Islet of Langerhans (tissue), 1 donor: ENCODE data around the gene COG6.

ENCODE experiments used
- FAIRE-seq: peaks from one replicate; lab custom pipeline; 2011; peaks lifted over from hg19 to GRCh38; lab: Jason Lieb, UNC

COG6 gene

GRCh38 chr13:39682310-39682709, 26.8 kb downstream of the COG6 start:
- peak; percentile 27 for FAIRE-seq

GRCh38 chr13:39682788-39683187, 27.3 kb downstream of the COG6 start:
- FAIRE-seq = no peak

DNA sequence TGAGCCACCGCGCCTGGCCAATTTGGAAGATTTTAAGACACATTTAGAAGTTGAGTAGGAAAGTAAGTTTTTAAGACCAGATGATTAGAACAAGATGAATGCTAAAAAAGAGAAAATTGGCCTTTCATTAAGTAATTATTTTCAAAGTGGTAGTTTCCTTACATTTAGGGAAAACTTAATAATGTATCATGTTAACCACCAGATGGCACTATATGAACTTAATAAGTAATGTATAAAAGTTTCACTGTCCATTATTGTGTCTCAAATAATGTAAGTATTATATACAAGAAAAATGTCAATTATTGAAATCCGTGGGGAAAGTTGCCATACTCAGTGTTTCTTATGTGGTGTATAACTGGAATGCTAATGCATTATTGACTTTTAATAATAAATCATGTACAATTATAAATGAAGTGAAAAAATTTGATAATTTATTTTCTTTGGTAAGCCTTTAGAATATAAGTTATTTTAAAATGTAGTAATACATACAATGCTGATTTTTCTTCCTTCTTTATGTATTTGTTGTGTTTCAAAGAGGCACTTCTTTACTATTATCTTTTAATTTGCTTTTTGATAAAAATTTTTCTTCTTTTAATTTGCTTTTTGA, 29.2 kb downstream of the COG6 start:
- FAIRE-seq = peak; percentile 94

DNA sequence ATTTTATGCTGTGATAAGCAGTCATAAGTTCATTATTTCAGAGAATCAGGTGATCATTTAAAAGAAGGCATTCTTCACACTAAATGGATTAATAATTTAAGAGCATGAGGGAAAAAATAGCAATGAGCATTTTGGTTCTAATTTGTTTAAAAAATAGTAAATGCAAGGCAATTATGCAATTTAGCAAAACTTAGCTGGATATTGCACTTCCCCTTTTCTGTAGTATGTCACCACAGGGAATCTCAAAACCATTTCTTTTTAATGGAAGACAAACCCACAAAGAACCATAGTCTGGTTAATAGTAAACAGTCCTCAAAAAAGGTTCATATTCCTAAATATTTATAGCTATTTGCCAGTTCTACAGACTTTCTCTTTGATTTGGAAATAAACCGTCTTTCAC, 30.2 kb downstream of the COG6 start:
- no peak for FAIRE-seq

- FAIRE-seq = no peak
Measured at GRCh38 chr13:39688278-39688677, 32.8 kb downstream of the COG6 start.

DNA sequence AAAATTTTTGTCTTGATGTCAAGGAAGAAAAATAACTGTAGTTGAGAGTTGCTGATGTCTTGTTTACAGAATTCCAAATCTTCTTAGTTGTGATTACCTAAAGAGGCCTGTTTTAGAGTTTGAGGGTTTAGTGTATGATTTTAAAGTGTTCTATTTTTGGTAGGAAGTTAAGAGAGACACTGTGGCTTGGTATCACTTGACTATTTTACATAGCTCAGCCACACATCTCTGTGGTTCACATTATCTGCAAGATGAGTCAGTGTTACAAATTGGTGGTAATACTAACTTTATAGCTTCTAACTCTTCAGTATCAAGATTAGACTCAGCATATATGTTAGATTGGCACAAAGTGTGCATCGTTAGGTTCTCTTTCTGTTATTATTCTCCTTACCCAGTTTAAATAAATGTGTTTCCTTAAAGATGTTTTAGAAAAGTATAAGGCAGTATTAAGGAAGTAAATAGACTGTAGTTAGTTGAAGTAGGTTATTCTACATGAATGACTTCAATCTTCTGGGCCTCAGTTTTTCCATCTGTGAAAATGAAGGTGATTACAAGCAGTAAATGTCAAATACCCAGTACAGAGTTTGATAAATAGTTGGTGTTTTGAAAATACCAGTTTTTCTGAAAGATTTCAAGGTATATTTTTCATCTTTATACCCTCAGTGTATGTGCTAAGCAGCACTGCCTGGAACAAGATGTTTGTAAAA, 33.4 kb downstream of the COG6 start:
- no peak for FAIRE-seq

DNA sequence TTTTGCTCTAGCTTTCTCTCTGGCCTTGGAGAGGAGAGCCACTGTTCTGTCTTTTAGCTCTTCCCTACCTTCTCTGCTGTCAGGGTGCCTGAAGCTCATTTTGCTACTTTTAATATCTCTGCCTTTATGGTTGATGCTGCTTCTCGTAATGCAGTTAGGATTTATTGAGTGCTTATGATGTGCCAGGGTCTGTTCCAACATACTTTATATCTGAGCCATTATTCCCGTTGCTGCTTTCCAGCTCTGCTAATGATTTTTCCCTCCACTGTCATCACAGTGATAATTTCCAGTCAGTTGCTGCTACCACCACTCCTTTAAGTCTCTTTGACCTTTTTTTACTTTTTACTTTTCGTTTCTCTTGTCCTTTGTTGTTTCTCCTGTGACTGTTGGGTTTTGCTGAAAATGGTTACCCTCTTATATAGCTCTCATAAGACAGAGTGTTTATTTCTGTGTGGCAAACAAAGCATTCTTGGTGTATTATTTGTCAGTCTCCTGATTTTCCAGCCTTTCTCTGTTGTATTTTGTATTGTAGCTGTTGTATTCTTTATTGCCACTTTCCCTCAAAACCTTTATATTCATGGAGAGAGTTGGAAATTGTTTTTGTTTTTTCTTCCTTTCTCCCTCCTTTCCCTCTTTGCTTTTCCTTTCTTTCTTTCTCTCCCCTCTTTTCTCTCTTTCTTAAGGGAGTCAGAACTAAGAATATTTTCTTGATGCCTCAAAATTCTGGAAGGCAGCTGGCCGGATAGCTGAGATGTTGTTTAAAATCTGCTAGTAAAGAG, 37.4 kb downstream of the COG6 start:
- no peak for FAIRE-seq

DNA sequence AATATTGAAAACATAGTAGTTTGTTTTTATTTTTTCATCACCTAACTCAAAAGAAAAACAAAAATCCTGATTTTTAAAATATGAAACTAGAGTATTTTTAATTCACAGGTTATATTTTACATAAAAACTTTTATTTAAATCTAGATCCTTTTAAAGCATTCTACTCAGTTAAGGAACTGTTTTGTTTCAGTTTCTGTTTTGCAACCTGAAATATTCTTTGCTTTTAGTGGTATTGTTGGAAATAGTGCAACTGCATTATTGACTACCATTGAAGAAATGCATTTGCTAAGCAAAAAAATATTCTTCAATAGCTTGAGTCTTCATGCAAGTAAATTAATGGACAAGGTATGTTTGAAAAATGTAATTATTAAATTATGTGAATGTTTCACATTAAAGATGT, 43.8 kb downstream of the COG6 start:
- FAIRE-seq = peak; percentile 85

- FAIRE-seq = no peak
Measured at GRCh38 chr13:39712626-39713025, 57.2 kb downstream of the COG6 start.

DNA sequence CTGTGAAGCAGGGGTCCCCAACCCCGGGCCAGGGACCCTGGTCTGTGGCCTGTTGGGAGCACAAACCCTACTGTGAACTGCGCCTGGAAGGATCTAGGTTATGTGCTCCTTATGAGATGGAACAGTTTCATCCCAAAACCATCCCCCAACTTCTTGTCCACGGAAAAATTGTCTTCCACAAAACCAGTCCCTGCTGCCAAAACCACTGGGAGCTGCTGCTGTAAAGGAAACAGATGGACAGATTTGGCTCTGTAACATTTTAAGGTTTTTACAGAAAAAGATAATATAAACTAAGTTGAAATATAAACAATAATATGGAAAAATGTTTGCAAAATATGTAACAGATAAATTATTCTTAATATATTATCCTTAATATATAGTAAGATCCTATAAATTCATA, 73.7 kb downstream of the COG6 start:
- FAIRE-seq = no peak

- no peak for FAIRE-seq
Measured at GRCh38 chr13:39734952-39735351, 79.5 kb downstream of the COG6 start.

GRCh38 chr13:39737047-39737446, 81.6 kb downstream of the COG6 start:
- FAIRE-seq = no peak

- FAIRE-seq = peak; percentile 33
Measured at GRCh38 chr13:39740761-39741160, 85.3 kb downstream of the COG6 start.

- no peak for FAIRE-seq
Measured at GRCh38 chr13:39748961-39749360, 93.5 kb downstream of the COG6 start.

DNA sequence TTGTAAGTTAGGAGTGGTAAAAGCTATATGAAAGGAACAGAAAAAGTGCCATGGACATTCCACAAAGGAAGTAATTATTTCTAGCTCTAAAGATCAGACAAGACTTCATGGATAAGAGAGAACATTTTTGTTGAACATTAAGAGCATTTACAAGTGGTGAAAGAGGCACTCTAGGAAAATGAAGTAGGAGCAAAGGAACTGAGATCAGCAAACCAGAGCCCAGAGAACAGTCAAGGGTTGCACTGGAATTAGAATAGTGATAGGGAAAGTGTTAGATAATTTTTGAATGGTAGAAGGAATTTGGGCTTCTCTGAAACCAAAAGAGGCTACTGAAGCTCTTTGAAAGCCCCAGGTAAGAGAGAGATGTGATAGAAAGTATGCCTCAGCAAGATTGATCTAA, 94.1 kb downstream of the COG6 start:
- no peak for FAIRE-seq

DNA sequence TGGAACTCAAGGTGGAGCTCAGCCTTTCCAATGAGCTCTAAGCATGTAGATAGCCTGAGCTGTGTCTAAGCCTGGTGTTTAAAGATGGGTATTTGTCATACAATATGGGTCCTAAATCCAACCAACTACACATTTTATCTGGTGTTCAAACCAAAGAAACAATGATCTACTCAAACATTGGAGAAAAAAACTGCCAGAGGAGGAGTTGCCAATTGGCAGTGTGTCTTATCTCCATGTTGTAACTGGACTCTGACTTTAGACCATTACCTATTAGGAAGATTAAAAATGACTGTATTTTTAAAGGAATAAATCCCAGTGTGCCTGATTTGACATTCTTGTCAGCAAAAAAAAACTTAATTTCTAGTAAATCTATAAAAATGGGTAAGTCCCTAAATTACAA, 96.3 kb downstream of the COG6 start:
- no peak for FAIRE-seq

DNA sequence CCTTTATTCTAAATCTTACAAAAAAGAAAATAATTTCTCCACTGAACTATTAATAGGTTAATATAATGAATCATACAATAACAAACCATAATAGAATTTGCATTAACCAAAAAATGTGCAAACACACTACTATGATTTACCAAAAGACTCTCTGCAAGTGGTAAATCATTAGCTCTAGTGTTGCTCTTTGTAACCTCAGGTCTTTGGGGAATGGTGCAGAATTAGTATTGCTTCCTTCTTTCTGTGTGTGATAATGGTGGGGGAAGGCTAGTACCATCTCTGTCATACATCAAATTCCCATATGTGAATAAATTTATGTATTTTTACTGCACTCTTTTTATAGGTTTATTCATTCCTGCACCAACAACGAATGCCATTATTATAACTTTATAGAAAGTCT, 105.1 kb downstream of the COG6 start:
- FAIRE-seq = no peak

DNA sequence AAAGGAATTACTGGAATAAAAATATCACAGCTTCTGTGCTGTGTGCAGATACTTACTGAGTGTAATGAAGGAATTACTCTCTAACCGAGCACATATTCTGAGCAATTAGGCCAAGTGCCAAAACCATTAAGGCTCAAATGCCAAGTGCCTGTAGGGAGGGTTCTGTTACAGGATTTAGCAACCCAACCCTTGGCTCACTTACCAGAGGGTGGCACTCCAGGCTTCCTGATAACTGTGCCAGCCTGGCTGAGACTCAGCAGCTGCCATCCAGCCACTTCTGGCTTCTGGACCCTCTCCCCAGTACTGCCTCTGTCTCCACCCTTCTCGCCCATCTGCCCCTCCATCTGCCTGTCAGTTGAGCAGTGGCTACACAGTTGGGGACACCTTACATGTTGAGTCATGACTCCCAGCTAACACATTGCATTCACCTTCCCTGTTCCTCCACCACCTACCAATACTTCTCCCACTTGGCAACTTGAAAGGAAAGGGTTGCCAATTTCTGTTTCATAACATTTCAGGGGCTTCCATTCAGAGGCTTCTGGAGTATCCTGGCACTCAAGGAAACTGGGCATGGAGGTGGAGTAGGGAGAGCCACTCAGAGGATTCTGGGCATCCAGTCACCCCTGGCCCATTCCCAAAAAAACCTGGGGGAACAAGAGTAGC, 110.5 kb downstream of the COG6 start:
- peak; percentile 62 for FAIRE-seq

DNA sequence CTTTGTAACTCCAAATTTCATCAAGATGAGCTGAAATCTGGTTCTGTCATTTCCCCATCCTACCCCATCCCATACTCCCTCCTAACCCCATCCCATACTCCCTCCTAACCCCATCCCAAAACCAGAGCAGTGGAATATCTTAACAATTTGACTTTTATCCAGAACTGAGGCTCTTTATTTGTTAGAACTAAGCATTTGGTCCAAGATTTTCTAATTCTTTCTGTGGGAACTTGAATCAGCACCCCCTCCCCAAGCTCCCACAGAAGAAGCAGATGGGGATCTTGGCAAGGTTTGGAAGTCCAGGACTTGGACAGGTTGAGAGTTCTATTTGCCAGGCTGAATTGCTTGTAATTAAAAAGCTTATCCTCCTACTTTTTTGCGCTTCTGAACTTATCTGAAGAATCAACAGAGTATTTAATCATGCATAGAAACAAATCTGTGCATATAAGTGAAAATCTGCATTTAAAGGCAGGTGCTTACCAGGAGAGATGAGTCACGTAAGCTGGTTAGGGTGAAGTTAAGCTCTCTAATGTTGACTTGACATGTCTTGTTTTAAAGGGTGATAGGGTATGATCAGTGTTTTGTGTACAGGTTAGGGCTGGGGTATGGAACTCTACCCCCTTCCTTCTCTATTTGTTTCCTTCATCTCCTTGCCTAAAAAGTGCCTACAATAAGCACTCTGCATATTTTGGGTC, 111.1 kb downstream of the COG6 start:
- FAIRE-seq = no peak

DNA sequence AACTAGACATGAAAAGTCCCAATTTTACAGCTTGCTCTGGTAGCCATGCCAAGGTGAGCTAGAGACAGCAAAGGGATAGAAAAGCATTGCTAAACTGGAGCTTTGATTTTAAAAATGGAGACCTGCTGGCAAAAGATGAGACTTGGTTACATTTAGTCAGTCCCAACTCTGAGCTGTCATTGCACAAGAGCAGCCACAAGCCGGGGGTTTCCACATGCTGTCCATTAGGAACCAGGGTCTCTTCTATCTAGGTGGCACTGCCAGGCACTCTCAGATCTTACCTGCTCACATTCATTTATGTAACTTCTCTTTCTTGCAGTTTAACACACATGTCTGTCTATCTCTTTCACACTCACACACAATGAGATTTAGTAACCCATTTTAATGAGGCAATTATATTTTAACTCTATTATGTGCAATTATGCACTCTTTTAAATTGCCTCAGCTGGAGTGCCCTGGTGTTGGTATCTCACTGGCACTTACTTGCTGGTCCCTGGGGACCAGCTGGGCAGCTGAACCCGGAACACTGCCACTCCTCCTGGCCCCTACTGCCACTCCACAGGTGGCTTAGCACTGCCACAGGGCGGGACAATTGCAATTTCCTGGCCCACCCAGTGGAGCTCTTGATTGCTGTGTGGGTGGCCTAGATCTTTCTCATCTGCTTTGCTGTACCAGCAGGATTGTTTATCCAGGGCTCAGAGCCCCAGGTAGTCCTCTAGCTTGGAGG, 112.5 kb downstream of the COG6 start:
- FAIRE-seq = no peak

GRCh38 chr13:39768962-39769361, 113.5 kb downstream of the COG6 start:
- no peak for FAIRE-seq
